ENCODE results near the gene EDEM2.
"Not testable (repeated sequence)": the region's sequence is repeated elsewhere in the genome, so short reads cannot be mapped to it uniquely, and the experiment has no call there.

The EDEM2 gene

GRCh38 chr20:35120012-35120701 lies 27.0 kb downstream of the EDEM2 start:
- no peak for TF ChIP-seq CTCF (IDR thresholded peaks at IDR 0.05; ENCODE audit: insufficient read depth, low read depth, low read length, missing control alignments)
- no peak overlapping the region for H3K4me3 ChIP-seq (ENCODE audit: low read length)
- DNase-seq (ENCODE audit: low read depth) = no peak

- DNase-seq (ENCODE audit: low read depth) = no peak
- no peak for TF ChIP-seq CTCF (IDR thresholded peaks at IDR 0.05; ENCODE audit: insufficient read depth, low read depth, low read length, missing control alignments)
- no peak overlapping the region for H3K4me3 ChIP-seq (ENCODE audit: low read length)
These were observed 29.5 kb downstream of the EDEM2 start for GRCh38 chr20:35117629-35118028.

- no peak for TF ChIP-seq CTCF (IDR thresholded peaks at IDR 0.05; ENCODE audit: insufficient read depth, low read depth, low read length, missing control alignments)
- DNase-seq (ENCODE audit: low read depth) = no peak
- H3K4me3 ChIP-seq (ENCODE audit: low read length) = no peak overlapping the region
These were observed 29.9 kb downstream of the EDEM2 start for GRCh38 chr20:35117196-35117595.

GRCh38 chr20:35116258-35116657 lies 30.9 kb downstream of the EDEM2 start:
- H3K4me3 ChIP-seq (ENCODE audit: low read length) = no peak overlapping the region
- no peak for DNase-seq (ENCODE audit: low read depth)
- TF ChIP-seq CTCF (IDR thresholded peaks at IDR 0.05; ENCODE audit: insufficient read depth, low read depth, low read length, missing control alignments) = no peak

GRCh38 chr20:35115606-35116005 lies 31.5 kb downstream of the EDEM2 start:
- no peak for DNase-seq (ENCODE audit: low read depth)
- TF ChIP-seq CTCF (IDR thresholded peaks at IDR 0.05; ENCODE audit: insufficient read depth, low read depth, low read length, missing control alignments) = no peak
- no peak overlapping the region for H3K4me3 ChIP-seq (ENCODE audit: low read length)

- not testable (repeated sequence) for DNase-seq (ENCODE audit: low read depth); H3K4me3 ChIP-seq (ENCODE audit: low read length)
These were observed 34.9 kb downstream of the EDEM2 start for GRCh38 chr20:35112276-35112675.

GRCh38 chr20:35111141-35111888 lies 35.8 kb downstream of the EDEM2 start:
- no peak overlapping the region for H3K4me3 ChIP-seq (ENCODE audit: low read length)
- TF ChIP-seq CTCF (IDR thresholded peaks at IDR 0.05; ENCODE audit: insufficient read depth, low read depth, low read length, missing control alignments) = no peak
- peak; percentile 87 for DNase-seq (ENCODE audit: low read depth)
